ENCODE measurements around the gene SSU72. TPM values are rescaled to one million over a fixed set of nuclear protein-coding genes. Genes with fewer than 3 reads are reported as not detected.

The SSU72 gene
- total and polyA plus RNA-seq, 2 donors from 2014 or later, result 102 to 143 TPM

Other genes starting within 250 kb of the SSU72 start
- gene TAS1R3, start 243.6 kb downstream of the SSU72 start, total RNA-seq, result 1.3 TPM
- 0.15 TPM for gene TAS1R3, start 243.6 kb downstream of the SSU72 start, polyA plus RNA-seq (ENCODE audit: insufficient read depth, low read depth, low replicate concordance)
- 55.0 TPM for gene DVL1, start 225.4 kb downstream of the SSU72 start, total RNA-seq
- gene DVL1, start 225.4 kb downstream of the SSU72 start, polyA plus RNA-seq (ENCODE audit: insufficient read depth, low read depth, low replicate concordance), result 32.5 TPM
- gene MXRA8, start 216.3 kb downstream of the SSU72 start, total RNA-seq, result 26.0 TPM
- gene MXRA8, start 216.3 kb downstream of the SSU72 start, polyA plus RNA-seq (ENCODE audit: insufficient read depth, low read depth, low replicate concordance), result 64.7 TPM
- 111 TPM for gene AURKAIP1, start 199.7 kb downstream of the SSU72 start, total RNA-seq
- gene AURKAIP1, start 199.7 kb downstream of the SSU72 start, polyA plus RNA-seq (ENCODE audit: insufficient read depth, low read depth, low replicate concordance), result 359 TPM
- 199 TPM for gene CCNL2, start 175.5 kb downstream of the SSU72 start, total RNA-seq
- gene CCNL2, start 175.5 kb downstream of the SSU72 start, polyA plus RNA-seq (ENCODE audit: insufficient read depth, low read depth, low replicate concordance), result 72.0 TPM
- gene MRPL20, start 167.6 kb downstream of the SSU72 start, total RNA-seq, result 103 TPM
- 221 TPM for gene MRPL20, start 167.6 kb downstream of the SSU72 start, polyA plus RNA-seq (ENCODE audit: insufficient read depth, low read depth, low replicate concordance)
- 5.2 TPM for gene ANKRD65, start 153.6 kb downstream of the SSU72 start, total RNA-seq
- gene ANKRD65, start 153.6 kb downstream of the SSU72 start, polyA plus RNA-seq (ENCODE audit: insufficient read depth, low read depth, low replicate concordance), result 7.1 TPM
- gene VWA1, start 139.2 kb downstream of the SSU72 start, total RNA-seq, result 116 TPM
- gene VWA1, start 139.2 kb downstream of the SSU72 start, polyA plus RNA-seq (ENCODE audit: insufficient read depth, low read depth, low replicate concordance), result 103 TPM
- gene ATAD3C, start 125.2 kb downstream of the SSU72 start, total RNA-seq, result 10.0 TPM
- 14.3 TPM for gene ATAD3C, start 125.2 kb downstream of the SSU72 start, polyA plus RNA-seq (ENCODE audit: insufficient read depth, low read depth, low replicate concordance)
- gene ATAD3B, start 103.1 kb downstream of the SSU72 start, total RNA-seq, result 28.8 TPM
- gene ATAD3B, start 103.1 kb downstream of the SSU72 start, polyA plus RNA-seq (ENCODE audit: insufficient read depth, low read depth, low replicate concordance), result 13.3 TPM
- gene ATAD3A, start 62.7 kb downstream of the SSU72 start, total RNA-seq, result 19.1 TPM
- gene ATAD3A, start 62.7 kb downstream of the SSU72 start, polyA plus RNA-seq (ENCODE audit: insufficient read depth, low read depth, low replicate concordance), result 17.5 TPM
- gene TMEM240, start 34.2 kb downstream of the SSU72 start, total RNA-seq, result 1.9 TPM
- 1.7 TPM for gene TMEM240, start 34.2 kb downstream of the SSU72 start, polyA plus RNA-seq (ENCODE audit: insufficient read depth, low read depth, low replicate concordance)
- gene FNDC10, start 25.3 kb upstream of the SSU72 start, total RNA-seq, result 2.6 TPM
- 18.2 TPM for gene FNDC10, start 25.3 kb upstream of the SSU72 start, polyA plus RNA-seq (ENCODE audit: insufficient read depth, low read depth, low replicate concordance)
- 61.6 TPM for gene MIB2, start 40.6 kb upstream of the SSU72 start, total RNA-seq
- gene MIB2, start 40.6 kb upstream of the SSU72 start, polyA plus RNA-seq (ENCODE audit: insufficient read depth, low read depth, low replicate concordance), result 35.6 TPM
- gene MMP23B, start 57.3 kb upstream of the SSU72 start, total RNA-seq, result 7.1 TPM
- 4.0 TPM for gene MMP23B, start 57.3 kb upstream of the SSU72 start, polyA plus RNA-seq (ENCODE audit: insufficient read depth, low read depth, low replicate concordance)
- 24.0 TPM for gene CDK11B, start 84.1 kb upstream of the SSU72 start, total RNA-seq
- gene CDK11B, start 84.1 kb upstream of the SSU72 start, polyA plus RNA-seq (ENCODE audit: insufficient read depth, low read depth, low replicate concordance), result 13.9 TPM
- gene SLC35E2B, start 117.9 kb upstream of the SSU72 start, total RNA-seq, result 50.2 TPM
- 11.3 TPM for gene SLC35E2B, start 117.9 kb upstream of the SSU72 start, polyA plus RNA-seq (ENCODE audit: insufficient read depth, low read depth, low replicate concordance)
- 37.3 TPM for gene CDK11A, start 149.5 kb upstream of the SSU72 start, total RNA-seq
- gene CDK11A, start 149.5 kb upstream of the SSU72 start, polyA plus RNA-seq (ENCODE audit: insufficient read depth, low read depth, low replicate concordance), result 21.5 TPM
- gene NADK, start 203.6 kb upstream of the SSU72 start, total RNA-seq, result 76.3 TPM
- gene NADK, start 203.6 kb upstream of the SSU72 start, polyA plus RNA-seq (ENCODE audit: insufficient read depth, low read depth, low replicate concordance), result 37.9 TPM